ENCODE data around the gene FARSB.
"Not testable (repeated sequence)": the region's sequence is repeated elsewhere in the genome, so short reads cannot be mapped to it uniquely, and the experiment has no call there.

Gene FARSB

DNA sequence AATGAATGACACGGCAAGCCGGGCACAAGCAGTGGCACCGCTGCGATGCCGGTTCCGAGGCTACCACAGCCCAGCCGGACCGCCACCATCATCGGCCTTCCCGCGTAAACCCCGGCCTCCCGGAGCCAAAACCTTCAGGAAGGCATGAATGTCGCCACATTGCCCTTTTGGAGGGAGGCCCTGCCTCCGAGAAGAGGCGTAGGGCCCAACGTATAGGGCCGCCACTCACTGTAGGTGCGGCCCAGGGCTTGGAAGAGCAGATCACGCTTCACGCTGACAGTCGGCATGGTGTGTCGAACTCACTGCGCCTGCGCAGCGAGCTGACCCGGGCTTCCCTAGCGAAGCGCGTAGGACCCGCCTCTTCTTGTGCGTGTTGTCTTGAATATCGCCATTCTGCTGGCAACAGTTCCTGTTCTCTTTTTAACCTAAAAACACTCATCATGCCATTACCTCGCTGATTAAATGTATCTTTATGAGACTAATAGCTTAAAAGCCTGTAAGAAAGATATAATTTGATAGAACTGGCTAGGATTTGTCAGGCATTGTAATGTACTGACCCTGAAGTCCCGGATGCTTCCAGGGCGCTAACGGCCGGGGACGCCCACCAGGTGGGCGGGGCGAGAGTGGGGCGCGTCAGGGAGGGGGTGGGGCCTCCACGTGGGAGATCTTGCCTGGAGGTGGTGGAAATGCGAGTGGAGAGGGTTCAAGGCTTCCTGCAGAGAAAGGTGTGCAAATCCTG lies at the start of gene FARSB:
TSS of gene FARSB (minus strand) at position 306 of the 739 bp plus-strand sequence. CDS start at position 287, 19 bp downstream.
- peak; percentile 90 to 92 for DNase-seq

DNA sequence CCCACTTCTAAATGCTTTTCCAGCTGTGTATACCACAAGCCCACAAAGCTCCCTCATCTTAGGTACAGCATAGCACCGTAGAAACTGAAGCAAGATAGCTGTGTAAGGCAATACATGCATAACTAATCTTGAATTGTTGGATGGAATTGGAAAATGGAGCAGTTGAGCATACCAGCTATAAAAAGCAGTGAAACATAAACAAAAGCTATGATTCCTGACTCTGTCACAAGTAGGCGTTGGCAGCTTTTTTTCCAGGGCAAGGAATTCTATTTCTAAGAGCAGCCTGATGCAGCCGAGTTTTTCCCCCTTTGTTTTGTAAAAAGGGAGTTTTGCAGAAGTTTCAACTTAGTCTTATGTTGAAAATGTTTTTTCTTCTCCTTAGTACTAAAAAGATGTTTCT lies 48.0 kb upstream of the FARSB start:
- DNase-seq: no peak

DNA sequence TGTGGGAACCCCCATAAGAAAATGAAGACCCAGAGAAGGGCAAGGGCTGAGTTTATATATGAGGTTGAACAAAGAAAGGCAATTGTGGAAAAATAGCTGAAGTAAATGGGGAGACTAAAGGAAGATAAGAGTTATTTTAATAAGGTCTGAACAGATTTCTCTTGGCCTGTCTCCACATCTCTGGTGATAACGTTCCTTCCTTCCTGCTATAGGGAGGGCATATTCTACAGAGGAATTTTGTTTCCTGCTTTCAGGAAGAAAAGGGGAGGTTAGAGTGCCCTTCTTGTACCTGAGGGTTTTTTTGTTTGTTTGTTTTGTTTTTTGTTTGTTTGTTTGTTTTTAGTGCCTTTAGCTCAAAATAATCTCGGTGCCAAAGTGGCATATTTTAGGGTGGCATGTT lies 47.2 kb upstream of the FARSB start:
- no peak for DNase-seq

DNA sequence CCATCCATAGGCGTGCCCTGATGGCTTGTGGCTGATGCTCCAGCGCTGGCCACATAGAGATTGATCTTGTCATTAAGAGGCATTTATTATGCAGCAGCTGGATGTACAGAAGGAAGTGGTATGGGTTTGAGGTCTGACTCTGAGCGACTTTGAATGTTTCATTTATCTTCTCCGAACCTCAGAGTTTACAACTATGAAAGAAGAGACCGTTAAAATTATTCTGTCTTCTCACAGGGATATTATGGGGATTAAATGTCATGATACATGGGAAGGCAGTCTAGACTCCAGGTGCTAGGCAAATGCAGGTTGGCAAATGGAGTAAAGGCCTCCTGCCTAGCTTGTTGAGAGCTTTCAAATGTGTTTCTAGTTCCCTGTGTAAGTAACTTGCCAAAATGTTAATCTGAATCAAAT lies 45.8 kb upstream of the FARSB start:
- no peak for DNase-seq

DNA sequence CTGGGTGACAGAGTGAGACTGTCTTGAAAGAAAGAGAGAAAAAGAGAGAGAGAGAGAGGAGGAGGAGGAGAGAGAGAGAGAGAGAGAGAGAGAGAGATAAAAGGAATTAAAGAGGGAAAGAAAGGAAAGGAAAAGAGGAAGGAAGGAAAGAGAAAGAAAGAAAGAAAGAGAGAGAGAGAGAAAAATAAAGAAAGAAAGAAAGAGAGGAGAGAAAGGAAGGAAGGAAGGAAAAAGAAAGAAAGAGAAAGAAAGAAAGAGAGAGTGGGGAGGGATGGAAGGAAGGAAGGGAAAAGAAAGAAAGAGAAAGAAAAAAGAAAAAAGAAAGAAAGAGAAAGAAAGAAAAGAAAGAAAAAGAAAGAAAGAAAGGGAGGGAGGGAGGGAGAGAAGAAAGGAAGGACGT lies 45.3 kb upstream of the FARSB start:
- DNase-seq: no peak

DNA sequence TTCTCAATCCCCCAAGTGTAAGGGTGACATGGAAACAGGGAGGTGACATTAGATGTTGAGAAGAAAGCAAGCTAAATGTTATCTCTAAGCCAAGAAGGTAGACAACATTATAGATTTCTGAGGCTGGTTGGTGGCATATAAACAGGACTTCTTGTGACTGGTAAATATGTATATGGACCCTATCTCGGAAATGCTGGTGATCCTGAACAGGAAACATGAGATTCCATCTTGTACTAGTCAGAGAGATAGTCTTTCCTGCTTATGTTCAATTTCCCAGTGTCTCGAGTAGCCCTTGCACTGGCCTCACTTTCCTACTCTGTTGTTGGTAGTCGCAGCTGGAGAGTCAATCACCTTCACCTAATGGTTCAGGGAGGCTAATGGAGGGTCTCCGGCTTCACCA lies 42.4 kb upstream of the FARSB start:
- DNase-seq: no peak

DNA sequence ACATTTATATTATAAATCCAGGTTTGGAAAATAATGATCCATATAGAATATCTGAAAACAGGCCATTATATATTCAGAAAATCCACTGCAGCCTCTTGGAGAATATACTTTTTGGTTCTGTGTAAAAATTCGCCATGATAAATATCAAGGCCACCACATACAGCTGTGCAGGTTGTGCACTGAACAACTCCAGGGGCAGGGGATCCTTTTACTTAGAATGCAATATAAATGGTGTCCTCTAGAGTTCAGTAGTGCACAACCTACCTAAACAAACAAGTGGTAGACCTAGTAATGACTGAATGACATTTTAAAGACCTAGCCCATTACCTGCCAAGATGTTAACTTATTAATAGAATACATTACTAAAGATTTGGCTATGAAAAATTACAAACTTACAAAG lies 37.9 kb upstream of the FARSB start:
- DNase-seq: no peak

DNA sequence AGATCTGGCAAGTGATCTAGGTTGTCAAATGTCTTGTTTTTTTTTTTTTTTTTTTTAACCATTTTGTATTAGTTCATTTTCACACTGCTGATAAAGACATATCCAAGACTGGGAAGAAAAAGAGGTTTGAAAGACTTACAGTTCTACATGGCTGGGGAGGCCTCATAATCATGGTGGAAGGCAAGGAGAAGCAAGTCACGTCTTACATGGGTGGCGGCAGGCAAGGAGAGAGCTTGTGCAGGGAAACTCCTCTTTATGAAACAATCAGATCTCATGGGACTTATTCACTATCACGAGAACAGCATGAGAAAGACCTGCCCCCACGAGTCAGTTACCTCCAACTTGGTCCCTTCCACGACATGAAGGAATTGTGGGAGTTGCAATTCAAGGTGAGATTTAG lies 37.5 kb upstream of the FARSB start:
- DNase-seq: not testable (repeated sequence)

DNA sequence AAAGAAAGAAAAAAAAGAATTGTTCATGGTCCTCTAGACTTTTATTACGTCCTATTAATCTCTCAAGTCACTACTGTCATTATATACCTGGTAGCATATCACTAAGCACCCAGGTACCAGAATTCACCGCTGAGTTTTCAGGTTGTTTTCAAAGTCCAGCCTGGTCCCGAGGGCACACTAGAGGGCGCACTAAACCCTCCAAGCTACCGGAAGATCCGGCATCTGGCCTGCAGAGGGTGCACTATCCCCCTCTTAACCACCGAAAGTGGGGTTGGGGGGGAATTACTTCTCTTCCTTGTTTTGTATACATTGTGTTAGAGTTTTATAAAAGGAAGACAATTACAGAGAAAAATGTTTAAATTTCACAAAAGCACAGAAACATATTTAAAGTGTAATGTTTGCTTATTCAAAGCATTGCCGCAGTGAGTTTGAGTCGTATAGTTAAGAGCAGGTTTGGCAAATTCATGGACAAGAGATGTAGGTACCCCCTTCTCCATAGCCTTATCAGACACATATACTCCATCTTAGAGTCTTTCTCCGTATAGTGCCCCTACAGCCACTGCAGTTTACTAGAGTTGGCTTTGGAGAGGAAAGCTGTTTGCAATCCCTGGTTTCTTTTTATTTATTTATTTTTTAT lies 34.8 kb upstream of the FARSB start:
- peak; percentile 58 to 59 for DNase-seq

DNA sequence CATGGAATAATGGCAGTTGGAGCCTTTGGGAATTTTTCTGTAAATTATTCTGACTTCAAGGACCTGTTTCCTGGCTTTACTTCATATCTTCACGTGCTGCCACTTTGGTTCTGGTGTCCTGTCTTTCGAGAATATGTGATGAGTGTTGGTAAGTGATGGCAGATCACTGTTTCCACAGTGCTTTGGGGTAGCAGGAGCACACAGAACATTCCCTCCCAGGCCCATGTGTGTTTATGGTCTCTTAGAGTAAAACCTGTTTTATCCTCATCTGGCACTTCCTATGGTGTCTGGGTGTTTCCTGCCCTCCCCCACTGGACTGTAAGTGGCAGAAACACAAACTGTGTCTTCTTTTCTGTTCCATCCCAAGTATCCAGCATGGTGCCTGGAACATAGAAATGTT lies 33.4 kb upstream of the FARSB start:
- no peak for DNase-seq

DNA sequence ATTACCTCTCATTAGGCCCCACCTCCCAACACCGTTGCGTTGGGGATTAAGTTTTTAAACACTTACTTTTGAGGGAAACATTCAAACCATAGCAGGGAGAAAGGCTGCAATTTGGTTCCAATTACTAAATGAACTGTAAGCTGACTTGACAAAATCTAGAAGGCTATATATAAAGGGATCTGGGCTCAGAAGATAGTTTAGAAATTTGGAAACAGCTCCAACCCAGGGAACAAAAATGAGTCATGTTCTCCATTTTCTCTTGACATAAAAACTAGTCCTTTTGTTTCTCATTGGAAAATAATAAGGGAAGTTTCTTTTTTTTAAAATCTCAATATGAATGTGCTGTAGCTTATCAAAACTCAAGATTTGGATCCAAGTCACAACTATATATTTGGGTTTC lies 33.0 kb upstream of the FARSB start:
- no peak for DNase-seq

DNA sequence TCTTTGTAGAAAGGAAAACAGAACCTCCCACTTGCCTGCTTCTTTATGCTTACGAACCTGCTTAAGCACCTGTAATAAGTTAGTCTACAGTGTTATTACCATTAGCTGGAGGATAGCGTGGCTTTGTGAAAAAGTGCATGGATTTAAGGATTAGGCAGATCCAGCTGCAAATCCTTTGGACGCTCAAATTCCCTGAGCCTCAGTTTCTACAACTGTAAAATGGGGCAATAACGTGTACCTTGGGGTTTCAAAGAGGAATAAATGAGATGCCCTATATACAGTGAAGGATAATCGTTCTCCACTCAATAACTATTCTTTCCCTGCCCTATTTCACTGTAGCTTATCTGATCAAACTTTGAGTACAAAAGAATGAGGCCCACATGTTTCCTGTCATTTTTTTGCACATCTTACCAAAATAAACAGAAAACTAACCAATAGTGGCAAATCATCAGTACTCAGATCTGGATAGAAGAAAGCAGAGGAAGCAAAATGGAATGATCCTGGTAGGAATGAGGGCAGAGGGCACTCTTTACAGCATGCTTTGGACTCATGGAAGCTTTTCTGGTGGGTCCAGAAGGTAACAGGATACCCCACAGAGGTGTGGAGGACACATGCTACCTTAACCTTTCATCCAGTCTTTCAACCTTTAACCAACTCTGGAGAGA lies 30.3 kb upstream of the FARSB start:
- no peak for DNase-seq

DNA sequence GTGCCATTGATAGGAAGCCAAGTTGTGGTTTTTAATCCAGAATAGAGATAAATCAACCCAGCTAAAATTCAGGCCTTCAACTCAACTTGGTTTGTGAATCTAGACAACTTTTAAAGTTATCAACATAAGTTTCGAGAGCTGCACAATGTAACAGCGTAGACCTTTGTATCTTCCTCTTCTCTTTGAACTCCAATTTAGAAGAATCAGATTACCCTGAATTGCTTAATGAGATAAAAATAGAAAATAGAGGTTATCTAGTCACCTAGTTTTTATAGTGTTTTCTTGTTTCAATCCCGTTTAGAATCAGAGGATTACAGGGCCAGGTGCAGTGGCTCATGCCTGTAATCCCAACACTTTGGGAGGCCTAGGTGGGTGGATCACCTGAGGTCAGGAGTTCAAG lies 27.9 kb upstream of the FARSB start:
- no peak for DNase-seq

DNA sequence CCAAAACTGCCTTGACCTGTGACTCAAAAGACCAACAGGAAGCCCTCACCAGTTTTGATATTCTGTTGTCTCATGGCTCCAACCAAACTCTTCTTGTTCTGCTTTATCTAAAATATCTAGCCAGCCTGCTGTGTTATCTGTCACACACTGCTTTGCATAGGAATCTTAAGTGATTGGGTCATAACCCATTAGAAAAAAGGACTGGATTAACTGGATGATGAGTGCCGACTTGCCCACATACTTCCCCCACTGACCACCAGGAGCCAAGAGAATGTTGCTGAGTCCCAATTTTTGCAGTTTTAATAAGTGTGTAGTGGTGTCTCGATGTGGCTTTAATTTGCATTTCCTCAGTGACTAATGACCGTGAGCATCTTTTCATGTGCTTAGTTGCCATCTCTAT lies 22.1 kb upstream of the FARSB start:
- DNase-seq: no peak

DNA sequence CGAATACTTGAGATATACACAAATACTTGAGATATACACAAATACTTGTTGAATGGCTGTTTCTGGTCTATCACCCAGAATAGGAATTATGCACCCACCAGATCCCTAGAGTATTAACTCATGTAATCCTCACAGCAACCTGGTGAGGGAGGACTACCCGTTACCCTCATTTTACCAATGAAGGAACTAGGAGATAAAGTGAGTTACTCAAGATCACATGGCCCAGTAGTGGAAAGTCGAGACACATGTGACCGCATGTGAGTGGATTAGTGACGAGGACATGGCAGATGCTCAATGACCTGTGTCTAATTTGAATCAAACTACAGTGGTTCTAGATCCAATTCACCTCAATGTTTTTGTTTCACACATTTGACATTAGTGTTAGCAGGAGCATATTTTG lies 18.0 kb upstream of the FARSB start:
- no peak for DNase-seq

DNA sequence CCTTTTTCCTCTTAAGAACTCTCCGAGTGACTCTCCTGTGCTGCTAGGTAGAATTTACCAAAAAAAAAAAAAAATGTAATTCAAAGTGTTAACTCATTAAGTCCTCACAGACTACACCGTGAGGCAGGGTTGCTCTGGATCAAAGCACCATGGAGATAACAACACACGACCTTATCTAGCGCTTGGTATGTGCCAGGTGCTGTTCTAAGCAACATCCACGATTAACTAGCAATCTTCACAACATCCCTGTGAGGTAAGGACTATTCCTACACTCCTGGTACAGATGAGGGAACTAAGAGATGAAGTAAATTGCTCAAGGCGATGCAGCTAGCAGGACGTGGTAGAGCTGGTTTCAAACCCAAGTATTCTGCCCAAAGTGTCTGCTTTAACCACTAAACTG lies 17.4 kb upstream of the FARSB start:
- DNase-seq: no peak

DNA sequence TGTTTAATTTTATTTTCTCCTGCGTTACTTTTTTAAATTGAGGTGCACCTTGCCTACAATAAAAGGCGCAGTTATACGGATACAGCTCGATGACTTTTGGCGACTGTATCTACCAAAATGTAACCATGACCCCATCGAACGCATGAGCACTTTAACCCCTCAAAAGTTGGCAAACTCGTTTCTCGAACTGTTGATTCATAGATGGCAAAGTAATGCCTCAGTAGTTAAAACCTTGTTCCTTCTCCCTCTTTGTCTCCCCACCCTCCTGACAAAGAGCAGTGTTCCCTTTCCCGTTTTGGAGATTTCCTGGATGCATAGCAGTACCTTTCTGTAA lies 16.1 kb upstream of the FARSB start:
- DNase-seq: no peak

DNA sequence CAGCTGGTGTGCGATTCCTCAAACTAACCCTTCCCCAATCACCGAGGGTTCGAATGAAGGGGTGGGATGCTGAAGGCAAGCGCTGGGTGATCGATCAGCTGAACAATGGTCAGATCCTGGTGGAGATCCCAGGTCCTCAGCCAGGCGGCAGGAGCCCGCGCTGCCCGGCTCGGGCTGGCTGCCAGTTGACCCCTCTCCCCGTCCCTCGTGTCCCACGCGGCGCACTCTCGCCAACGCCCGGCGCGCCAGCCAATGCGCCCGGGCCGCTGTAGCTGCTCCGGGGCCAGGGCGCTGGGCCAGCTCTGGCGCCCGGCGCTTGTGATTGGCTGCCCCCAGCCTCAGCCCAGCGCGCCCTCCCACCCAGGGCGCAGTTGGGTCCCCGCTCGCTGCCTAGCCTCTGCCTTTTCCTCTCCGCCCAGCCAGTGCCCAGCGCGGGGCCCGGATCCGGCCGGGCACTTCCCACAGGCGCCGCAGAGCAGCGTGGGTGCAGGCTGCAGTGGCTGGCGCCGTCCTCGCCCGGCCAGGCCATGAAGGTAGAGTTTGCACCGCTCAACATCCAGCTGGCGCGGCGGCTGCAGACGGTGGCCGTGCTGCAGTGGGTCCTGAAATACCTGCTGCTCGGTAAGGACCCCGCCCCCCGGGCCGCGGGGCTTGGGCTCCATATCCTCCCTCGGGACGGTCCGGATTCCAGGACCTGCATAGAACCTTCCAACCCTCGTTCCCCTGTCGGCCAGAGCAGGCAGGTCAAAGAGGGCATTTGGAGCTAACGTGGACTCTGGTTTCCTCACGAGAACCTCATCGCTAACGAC lies 15.6 kb upstream of the FARSB start, which contains the start of gene MOGAT1:
TSS of gene MOGAT1 (plus strand) at position 400 of the 809 bp plus-strand sequence. CDS start at position 528, 128 bp downstream.
- no peak for DNase-seq

DNA sequence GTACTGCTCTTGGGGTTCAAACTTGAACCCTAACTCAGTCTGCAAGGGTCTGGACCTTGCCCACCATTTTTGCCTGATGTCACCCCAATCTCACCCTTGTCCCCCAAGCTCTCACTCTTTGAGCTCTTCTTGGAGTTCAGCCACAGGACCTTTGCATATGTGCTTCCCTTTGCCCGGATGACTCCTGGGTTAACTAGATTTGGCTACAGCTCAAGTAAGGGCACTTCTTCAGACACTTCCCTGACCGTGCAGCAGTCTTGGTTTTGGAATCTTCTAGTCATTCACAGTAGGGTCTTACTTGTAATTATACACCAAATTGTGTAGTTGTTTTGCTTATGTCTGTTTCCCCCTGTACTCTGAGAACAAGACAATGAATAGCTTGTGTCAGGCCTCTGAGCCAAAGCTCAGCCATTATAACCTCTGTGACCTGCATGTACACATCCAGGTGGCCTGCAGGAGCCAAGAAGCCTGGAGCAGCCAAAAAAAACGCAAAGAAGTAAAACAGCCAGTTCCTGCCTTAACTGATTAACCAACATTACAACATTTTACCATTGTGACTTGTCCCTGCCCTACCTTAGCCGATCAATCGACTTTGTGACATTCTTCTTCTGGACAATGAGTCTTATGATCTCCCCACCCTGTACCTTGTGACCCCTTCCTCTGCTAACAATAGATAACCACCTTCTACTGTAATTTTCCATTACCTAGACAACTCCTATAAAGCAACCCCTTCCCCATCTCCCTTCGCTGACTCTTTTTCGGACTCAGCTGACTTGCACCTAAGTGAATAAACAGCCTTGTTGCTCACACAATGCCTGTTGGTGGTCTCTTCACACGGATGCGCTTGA lies 14.5 kb upstream of the FARSB start:
- no peak for DNase-seq

DNA sequence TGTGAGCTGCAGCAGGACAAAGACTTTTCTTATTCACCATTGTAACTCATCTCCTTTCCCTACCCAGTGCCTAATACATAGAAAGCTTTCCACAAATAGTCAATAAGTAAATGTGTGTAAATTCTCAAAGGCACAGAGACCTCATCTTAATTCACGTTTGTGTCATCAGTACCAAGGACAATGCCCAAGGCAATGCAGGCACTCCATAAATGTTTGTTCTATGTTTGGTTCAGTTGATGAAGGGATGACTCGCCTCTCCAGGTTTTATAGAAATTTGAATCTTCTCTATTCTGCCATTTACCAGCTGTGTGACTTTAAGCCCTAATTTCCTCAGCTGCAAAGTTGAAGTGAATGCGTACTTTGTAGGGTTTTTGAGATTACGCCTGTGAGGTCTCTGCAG lies 13.5 kb upstream of the FARSB start:
- DNase-seq: no peak

DNA sequence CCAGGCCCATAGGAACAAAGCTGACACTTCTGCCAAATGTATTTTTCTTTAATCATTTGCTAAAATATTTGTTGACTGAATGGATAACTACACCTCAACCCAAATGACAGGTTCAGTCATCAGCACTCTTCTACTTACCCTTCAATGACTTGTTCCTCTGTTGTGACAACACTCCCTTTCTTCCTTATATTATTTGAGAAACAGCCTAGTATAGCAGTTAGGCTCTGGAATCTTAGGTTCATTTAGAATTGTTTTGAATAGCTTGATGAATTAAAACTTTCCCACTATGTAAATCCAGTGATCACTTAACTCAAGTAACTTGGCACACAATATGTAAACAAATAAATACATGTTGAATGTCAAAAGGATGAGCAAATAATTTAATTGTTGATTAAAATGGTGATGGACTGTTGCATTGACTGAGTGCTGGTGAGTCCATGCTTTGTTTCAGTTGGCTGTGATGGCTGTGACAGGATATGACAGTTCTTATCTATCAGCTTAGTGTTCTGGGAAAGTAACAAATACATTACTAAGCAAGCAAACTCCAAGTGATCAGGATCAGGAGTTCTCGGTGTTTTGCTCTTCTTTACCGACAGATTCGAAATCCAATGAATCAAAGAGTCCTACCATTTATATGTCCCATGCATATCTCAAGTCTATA lies 12.7 kb upstream of the FARSB start:
- no peak for DNase-seq

DNA sequence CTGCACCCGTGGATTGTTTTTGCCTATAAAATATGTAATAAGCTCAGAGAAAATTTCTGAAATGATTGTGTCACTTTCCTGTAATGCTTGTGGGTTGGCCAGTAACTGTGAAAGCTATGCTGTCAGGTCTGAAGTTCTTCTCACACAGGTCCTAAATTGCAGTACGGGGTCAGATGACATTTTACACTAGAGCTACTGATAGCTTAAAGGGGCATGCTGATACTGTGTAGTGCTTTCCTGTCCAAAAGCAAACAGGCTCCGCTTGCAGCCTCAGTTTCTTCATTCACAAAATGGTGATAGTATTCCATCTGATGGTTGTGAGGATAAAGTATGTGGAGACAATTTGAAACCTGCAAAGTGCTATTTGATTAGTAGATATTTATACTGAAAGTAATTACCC lies 7.6 kb upstream of the FARSB start:
- DNase-seq: no peak
